Stimulated activated CD8-positive, alpha-beta memory T cell treated with anti-CD3 and anti-CD28 coated beads, Interleukin-7, amount 100 ng/mL, for 1 hour (primary cell): ENCODE measurements around the gene HLA-DOA.

Source experiments
- DNase-seq, 2 donors: peaks; one replicate each; pipeline ENCODE4 v3.0.0-alpha.2; 2020; ENCODE audit warnings: low read depth in 2 of 2

Gene HLA-DOA

DNA sequence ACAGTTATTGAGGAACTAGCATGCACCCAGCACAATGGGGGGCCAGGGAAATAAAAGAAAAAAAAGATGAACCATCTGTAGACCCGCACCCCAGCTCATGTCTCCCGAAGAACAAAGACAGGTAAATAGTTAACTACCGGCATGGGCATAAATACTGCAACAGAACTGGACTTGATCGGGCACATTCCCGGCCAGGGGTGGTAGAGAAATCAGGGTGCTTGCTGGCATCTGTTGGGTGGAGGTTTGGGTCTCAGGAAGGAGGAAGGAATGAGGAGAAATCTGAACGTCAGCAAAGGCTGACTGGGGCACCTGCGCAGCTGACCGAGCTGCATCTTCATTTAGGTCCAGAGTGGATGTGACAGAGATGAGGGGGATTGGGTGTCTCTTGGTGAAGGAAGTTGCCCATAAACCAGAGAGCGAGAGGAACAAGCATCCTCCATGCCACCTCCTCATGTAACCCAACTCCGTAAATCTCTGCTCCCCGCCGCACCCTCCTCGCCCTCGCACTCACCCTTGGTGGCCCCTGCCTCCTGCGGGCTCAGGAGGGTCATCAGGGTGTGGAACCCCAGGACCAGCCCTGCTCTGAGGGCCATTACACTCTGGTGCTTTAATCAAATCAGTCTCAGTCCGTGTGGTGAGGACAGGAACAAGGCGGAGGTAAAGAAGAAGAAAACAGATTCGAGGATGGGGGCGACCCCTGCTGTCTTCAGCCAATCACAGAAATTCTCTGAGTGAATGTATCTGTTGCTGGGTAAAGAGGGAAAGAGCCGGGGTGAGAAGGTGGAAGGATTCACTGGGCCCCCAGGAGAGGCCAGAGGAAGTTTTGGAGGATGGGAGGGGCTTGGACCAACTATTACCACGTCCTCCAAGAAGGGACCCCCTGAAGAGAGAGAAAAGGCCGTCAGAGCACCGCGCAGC, at the start of gene HLA-DOA:
HLA-DOA (minus strand) TSS at position 648 of the 918 bp plus-strand sequence.
- peak in 1 of 2 donors; percentile 25 for DNase-seq

DNA sequence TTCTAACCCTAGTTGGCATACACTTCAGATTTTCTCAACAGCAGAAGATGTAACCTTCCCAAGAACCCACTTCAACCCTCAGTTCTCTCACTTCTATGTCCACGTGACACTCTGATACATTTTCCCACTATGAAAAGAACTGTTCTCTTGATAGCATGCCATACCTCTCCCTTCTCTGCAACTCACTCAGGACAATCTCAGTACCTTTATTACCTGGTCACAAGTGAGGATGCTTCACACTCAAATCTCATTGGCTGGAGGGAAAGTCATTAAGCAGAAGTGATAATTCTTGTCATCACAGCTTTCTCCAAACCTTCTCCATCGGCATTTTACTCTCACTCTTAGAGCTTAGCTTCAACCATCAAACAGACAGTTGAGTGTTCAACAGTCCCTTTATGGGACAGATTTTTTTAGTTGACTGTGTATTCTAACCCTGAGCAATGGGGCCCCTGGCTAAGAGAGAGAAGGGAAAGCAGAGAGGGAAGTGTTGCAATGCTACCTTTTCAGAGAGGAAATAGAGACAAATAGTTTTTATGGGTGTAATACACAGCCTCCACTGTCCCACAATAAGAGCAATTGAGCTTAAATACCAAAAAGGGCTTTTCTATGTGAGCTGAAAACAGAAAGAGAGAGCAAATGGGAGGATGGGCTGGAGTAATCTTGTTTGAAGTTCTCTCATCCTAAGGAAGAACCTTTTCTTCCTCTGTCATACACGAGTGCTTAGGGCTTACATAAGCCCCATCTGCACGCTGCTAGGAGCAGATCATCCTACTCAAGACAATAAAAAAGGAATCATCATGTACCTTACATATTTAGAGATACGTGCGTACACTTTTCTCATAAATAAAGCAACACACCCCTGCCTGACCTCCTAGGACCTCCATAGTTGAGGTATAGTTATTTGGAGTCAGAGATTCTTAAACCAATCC, 48.1 kb upstream of the HLA-DOA start:
- no peak for DNase-seq

DNA sequence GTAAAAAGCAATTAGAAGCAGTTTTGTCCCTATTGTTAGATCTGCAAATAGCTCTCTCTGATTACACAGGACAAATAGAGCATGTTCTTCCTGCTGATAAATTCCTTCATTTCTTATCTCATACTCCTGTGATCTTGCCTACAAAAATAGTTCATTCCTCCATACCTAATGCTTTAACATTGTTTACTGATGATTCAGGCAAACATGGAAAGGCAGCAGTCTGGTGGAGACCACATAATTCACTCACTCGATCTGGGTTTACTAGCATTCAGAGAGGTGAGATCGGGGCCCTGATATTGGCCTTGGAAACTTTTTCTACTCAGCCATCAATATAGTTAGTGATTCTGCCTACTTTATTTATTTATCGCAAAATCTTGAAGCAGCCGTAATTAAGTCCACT, 43.8 kb upstream of the HLA-DOA start:
- no peak for DNase-seq

DNA sequence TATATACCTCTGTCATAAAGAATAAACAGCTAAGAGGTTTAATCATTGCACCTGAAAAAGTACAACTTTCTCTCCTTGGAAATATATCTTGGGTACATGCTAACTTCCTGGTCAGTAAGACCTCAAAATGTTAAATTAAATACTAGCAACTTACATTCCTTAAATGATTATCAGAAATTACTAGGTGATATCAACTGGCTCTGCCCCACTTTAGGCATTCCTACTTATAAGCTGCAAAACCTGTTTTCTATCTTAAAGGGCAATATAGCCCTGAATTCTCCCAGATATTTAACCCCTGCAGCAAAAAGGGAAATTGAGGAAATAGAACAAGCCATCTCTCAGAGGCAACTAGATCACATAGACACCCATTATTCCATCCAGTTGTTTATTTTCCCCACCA, 43.2 kb upstream of the HLA-DOA start:
- no peak for DNase-seq

DNA sequence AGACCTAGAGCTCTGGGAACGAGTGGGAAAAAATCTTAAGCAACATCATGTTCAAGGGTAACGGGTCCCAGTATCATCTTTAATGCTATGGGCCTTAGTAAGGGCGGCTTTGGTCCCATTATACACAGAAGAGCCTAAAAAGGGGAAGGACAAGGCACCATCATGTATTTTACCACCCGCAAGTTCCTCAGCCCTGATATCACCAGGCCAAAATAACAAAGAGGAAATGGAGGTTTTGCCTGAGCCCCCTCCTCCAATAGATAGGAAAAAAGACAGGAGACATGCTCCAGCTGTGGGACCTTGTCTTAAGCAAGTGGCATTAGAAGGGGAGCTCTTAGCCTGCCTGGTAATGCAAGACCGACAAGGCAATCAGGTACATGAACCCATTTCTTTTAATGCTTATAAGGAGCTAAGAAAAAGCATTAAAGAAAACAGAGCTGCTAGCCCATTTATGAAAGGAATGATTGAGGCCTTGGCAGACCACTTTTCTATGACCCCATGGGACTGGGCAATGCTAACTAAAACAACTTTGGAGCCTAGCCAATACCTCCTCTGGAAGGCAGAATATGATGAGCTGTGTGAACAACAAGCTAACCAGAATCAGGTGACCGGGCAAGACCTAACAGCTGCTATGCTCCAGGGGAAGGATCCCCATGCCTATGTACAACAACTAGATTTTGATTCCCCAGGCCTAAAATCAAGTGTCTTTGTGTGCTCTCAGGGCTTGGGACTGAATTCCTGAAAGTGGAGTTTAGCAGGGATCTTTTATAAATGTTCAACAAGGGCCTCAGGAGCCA, 40.8 kb upstream of the HLA-DOA start:
- no peak for DNase-seq

DNA sequence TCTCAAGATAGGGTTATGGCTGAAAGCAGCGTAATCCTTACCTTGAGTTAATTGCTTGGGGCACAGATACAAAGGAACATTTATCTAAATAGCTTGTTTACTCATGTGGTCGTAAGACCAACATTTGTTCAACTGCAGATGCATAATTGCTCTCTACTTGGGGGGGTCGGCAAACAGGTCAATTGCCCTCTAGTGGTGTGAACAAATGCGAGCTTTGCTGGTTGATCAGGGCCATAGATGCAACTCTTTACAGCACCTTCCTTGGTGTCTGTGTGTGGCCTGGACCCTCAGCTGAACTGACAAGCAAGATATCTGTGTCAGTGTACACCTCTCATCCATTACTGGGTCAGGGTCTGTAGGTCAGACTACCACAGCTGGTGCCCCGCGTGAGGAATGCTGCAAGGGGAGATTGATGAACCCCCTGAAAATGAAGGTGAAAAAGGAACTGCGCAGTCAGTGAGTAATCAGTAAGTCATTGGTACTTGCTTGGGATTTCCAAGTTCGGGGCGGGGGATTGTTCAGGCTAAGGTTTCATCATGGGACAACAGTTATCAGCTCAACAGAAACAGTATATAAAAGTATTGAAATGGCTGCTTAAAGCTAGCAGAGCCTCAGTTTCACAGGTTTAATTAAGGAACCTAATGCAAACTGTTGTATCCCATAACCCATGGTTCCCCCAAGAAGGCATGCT, 40.1 kb upstream of the HLA-DOA start:
- no peak for DNase-seq

DNA sequence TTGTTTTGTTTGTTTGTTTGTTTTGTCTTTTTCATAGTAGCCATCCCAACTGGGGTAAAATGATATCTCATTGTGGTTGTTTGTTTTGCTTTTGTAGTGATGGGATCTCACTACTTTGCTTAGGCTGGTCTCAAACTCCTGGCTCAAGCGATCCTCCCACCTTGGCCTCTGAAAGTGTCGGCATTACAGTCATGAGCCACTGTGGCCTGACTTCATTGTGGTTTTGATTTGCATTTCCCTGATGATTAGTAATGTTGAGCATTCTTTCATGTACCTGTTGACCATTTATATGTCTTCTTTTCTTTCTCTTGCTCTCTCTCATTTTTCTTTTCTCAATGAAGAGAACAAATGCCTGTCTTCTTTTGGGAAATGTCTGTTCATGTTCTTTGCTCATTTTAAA, 30.8 kb upstream of the HLA-DOA start:
- DNase-seq = no peak

DNA sequence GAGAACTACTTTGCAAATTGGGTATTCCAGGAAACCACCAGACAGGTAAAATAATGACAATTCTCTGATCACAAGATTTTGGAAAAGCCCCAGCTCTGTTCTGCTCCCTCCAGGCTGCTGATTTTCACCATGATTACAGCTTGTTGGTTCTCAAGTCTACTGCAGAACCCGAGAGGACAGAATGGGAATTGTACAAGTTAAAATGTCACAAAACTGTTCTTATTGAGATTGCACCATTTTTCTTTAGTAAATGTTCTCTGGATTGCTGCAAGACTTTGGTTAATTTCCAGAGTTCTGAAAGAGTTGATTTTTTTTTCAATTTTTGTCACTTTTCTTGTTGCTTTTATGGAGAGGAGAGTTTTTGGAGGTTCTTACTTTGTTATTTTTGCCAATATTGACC, 27.1 kb upstream of the HLA-DOA start:
- no peak for DNase-seq

DNA sequence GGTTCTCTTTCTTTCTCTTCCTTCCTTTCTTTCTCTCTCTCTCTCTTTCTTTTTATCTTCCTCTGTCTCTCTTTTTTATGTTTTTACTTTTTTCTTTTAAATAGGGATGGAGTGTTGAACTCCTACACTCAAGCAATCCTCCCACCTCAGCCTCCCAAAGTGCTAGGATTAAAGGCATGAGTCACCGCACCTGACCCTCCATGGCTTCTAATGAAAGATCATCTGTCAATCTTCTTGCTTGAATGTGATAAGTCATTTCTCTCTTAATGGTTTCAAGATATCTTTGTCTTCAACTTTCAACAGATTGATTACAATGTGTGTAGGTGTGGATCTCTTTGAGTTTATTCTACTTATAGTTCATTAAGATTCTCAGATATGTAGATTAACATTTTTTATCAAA, 25.2 kb upstream of the HLA-DOA start:
- DNase-seq = no peak

DNA sequence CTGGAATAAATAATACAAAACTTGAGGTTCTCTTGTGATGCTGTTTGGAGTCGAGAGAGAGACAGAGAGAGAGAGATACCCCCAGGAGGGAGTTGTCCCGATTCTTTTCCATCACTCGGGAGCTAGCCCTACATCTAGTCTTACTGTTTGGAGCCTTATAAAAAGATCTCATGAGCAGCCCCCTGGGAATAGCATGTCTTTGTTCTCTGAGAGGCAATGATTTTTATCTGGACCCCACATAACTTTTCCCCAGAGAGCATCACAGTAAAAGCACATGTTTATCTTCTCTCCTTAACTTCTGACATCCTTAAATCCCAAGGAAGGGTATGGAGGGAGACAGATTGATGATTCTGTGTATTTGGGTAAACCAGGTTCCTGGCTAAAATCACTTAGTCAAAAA, 20.9 kb upstream of the HLA-DOA start:
- no peak for DNase-seq

DNA sequence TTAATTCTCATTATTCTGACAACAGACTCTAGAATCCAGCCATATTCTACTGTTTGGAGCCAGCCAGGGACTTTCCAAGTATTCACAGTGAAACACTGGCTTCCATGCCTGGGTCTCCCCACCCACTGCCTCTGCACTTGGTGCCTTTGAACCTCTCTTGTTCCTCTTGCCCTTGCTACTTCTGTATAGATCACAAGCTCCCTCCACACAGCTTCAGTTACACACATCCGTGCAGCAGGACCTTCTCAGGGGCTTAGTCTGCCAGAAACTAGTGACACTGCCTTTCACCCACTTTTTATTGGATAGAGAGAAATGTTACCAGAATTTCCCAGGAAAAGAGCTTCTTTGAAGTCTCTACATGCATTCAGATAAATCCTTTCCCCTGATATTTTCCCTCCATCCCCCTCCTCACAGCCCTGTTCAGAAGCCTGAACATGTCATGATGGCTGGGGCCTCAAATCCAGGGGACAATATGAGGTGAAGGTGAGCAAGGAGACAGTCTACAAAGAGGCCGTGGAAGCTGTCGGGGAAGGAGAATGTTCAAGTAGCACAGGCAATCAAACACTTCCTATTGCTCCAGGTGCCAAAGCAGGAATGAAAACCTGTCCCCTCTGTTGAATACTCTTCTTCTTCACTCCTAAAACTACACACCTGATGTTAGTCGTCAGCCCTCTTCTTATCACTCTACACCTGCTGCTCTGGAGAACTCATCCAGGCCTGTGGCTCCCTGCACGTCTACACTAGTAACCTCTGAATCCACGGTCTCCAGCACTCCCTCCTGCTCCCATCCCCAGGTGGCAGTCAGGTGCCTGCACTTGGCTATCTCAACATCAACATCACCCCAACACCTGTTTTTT, 20.2 kb upstream of the HLA-DOA start:
- DNase-seq = no peak

DNA sequence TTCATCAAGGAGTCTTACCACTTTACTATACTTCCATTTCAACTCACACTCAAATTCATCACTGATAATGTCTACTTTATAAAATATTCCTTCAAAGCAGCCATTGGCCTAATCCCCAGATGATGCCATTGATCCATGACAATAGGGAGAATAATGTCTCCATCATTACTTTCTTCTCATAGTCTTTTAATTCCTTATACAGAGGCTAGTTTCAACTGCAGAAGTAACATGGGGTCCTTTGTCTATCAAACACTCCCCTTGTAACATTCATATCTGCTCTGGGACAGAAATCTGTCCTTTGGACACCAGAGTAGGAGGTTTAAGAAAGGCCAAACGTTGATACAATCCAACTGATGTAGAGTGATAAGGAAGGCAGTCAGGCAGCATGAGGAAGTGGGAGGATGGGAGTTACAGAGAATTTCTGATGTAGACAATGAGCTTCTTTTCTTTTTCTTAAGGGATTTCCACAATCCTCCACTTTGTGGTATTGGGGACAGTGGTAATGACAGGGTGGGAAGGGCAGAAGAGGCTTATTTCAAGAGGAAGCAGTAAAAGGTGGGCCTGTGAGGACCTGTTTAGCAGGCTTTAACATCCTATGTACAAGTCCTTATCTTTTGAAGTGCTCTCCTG, 18.9 kb upstream of the HLA-DOA start:
- DNase-seq = no peak

DNA sequence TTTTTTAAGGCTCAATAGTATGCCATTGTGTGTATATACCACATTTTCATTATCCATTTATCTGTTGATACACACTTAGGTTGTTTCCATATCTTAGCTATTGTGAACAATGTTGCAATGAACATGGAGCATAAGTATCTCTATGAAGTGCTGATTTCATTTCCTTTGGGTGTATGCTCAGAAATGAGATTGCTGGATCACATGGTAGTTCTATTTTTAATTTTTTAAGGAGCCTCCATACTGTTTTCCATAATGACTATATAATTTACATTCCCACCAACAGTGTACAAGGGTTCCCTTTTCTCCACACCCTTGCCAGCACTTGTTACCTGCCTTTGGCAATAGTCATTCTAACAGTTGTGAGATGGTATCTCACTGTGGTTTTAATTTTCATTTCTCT, 15.1 kb upstream of the HLA-DOA start:
- DNase-seq = no peak

DNA sequence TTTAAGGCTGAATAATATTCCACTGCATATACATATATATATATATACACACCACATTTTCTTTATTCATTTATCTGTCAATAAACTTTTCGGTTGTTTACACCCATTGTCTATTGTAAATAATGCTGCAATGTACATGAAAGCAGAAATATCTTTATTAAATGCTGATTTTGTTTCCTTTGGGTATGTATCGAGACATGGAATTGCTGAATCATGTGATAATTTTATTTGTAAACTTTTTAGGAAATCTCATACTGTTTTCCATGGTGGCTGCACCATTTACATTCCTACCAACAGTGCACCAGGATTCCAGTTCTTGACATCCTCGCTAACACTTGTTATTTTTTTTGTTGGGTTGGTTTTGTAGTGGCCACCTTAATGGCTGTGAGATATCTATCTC, 14.1 kb upstream of the HLA-DOA start:
- DNase-seq = no peak

DNA sequence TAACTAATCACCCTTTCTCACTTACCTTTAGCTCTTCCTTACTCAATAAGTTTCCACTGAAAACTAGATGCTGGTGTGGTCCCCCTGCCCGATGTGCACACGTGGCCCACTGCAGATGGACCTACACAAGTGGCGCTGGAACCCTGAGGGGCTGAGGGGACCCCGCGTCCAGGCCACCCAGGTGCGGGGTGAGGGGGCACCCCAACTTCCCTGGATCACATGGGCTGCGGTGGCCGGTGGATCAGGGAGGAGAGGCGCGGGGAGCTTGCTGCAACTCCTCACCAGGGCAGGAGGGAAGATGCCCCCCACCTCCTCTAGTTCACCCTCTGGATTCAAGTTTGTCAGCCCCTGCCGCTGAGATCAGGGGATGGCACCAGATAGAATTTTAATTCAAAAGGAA, 12.5 kb upstream of the HLA-DOA start:
- no peak for DNase-seq

DNA sequence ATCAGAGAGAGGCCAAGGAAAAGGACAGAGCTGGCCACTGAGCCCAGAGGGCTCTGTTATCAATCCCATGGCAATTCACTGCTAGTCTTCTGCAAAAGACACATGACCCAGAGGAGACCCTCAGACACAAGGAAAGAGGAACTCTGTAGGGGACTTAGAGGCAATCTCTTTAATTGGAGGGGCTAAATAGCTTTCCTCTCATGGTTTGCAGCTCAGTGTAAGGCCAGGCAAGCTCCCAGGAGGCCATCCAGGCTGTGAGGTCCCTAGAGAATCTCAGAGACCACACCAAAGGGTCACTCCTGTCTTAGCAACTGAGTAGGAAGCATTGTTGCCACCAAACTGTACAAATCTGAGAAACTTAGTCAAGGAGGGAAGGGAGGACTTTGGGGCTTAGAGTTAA, 10.0 kb upstream of the HLA-DOA start:
- no peak for DNase-seq

DNA sequence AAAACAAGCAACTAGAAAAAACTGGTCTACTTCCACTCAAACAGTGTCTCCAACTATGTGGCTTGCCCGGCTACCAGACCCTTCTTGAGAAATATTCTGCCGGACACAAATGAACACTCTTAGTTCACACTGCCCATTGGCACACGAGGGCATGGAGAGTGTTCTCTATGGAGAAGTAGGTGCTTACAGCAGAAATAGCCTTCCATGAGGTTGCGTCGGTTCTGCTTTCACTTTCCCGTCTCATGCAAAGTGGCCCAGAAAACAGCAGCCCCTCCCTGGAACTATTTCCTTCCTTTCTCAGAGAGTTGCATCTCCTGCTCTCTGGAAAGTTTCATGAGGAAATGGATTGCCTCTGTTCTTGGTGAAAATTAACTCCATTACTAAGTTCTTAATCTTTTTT, 9.5 kb upstream of the HLA-DOA start:
- no peak for DNase-seq

DNA sequence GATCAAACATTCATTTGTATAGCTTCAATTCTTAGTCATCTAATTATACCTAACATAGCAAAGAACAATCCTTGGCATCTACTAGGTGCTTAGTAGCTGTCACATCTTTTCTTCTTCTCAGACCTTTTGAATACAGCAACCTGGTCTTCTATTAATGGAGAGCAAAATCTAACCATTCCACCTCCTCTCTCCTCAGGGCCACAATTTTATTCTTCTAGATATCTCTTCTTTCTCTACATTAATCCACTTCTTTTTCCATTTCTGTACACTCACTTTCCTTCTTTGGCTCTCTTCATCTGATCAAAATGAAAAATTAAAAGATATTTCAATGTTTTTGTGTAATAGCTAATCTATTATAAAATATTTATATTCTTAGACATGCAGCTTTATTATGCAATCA, 9.0 kb upstream of the HLA-DOA start:
- no peak for DNase-seq

DNA sequence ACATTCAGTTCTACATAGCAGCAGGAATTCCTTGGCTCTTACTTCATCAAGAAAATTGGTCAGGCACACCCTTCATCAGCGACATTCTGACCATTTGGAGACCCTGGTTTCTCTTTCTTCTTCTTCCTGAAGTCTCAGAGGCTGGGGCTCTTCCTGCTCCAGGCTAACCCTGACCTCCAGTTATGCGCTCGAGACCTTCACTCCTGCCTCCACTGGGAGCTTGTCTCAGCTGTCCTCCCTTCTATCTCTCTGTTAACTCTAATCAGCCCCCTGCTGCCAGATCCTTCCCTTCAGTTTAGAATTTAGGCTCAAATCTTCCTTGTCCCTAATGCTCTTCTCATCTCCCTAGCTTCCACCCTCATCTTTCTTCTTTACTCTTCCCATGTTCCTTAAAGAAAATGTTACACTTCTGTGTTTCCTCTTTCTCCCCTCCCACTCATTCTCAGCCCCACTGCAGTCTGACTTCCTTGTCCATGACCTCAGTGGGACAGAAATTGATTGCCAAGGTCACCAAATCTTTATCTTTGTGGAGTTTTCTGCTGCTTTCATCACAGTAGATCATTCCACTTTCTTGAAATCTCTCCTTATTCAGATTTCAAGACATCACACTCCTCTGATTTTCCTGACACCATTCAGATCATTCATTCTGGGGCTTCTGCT, 8.4 kb upstream of the HLA-DOA start:
- no peak for DNase-seq
